ENCODE results near the gene KIAA2012. TPM values are rescaled to one million over a fixed set of nuclear protein-coding genes. Genes with fewer than 3 reads are reported as not detected.

KIAA2012 gene
- total and polyA plus RNA-seq, 2 of the 4 experiments (the other 2 are of a cell fraction): under 0.01 to 0.09 TPM

DNA sequence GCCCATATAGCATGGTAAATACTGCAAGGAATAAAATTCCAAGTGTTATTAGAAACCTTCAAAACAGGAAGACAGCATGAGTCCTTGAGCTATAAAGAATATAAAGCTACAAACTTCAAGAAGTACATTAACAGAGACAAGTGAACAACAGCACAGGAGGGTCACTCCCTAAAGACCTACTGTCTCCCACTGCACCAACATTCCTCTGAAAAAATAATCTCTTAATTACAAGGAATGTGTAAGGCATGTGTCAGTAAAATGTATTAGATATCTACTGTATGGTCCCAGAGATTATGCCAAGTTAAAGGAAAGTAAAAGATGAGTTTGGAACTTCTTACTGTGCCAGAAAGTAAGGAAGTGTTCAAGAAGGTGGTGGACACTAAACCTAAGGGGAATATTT, 135.5 kb downstream of the KIAA2012 start:
- Histone ChIP-seq H2BK5ac (ENCODE audit: low read depth, low read length, poor library complexity, severe bottlenecking) (no peak overlapping the region), H2AFZ (replicated peaks; ENCODE audit: low read length, poor library complexity) (no peak overlapping the region), H3K36me3 (ENCODE audit: control insufficient read depth, insufficient read depth, low read length) (peaks cover 26% of the 10 kb centered on the region), H3K79me1 (ENCODE audit: low read depth in 1 of 2, low read length in 2 of 2) (peaks cover 7 to 20% of the 10 kb centered on the region in 2 experiments; a peak in 3 of 4 replicates), H2BK120ac (ENCODE audit: low read depth, low read length) (no peak overlapping the region), H3K56ac (ENCODE audit: extremely low read depth, insufficient read depth, low read length) (no peak overlapping the region), H3K23ac (ENCODE audit: low read depth, low read length) (no peak overlapping the region), H4K91ac (ENCODE audit: insufficient read depth, low read depth, low read length) (no peak overlapping the region), H2AK9ac (replicated peaks; ENCODE audit: low read depth, low read length, poor library complexity) (no peak overlapping the region), H3K4me2 (ENCODE audit: low read depth, low read length) (no peak overlapping the region), H3K18ac (ENCODE audit: low read depth, low read length) (no peak overlapping the region), H3K4me3 (ENCODE audit: insufficient read depth, low read depth, low read length) (no peak overlapping the region), H3K4me1 (ENCODE audit: control insufficient read depth, insufficient read depth, low read length) (no peaks in the 10 kb centered on the region), H4K20me1 (ENCODE audit: insufficient read depth, low read length) (peaks cover 3% of the 10 kb centered on the region; the same call in 1 of the 2 replicates), H3K4ac (ENCODE audit: low read depth, low read length) (no peak overlapping the region), H3K27me3 (ENCODE audit: control insufficient read depth, insufficient read depth, low read length) (no peaks in the 10 kb centered on the region), H4K8ac (ENCODE audit: low read depth in 2 of 2, low read length in 2 of 2) (no peak overlapping the region), H3K9ac (ENCODE audit: low read depth, low read length) (no peak overlapping the region), H4K5ac (ENCODE audit: low read depth, low read length) (no peak overlapping the region), H2BK20ac (ENCODE audit: low read depth, low read length) (no peak overlapping the region), H2BK15ac (ENCODE audit: low read depth, low read length) (no peak overlapping the region), H3K27ac (ENCODE audit: insufficient read depth, low read length) (no peak overlapping the region), H3K9me1 (ENCODE audit: insufficient read depth, low read length) (no peaks in the 10 kb centered on the region), H3K9me3 (ENCODE audit: control insufficient read depth, insufficient read depth, low read length) (no peaks in the 10 kb centered on the region), H2AK5ac (ENCODE audit: low read depth, low read length) (no peak overlapping the region), H3K14ac (replicated peaks; ENCODE audit: low read depth, low read length) (no peak overlapping the region)
- intact Hi-C loops (cut with micrococcal nuclease): no loop called here
- TF ChIP-seq RCOR1 (IDR thresholded peaks at IDR 0.05; ENCODE audit: insufficient replicate concordance, low read length) (no peak), BHLHE40 (IDR thresholded peaks at IDR 0.05; ENCODE audit: low read depth, low read length) (no peak), RFX5 (IDR thresholded peaks at IDR 0.05; ENCODE audit: low read depth, low read length) (no peak), FOS (IDR thresholded peaks at IDR 0.05; ENCODE audit: low read depth, low read length) (no peak), MXI1 (IDR thresholded peaks at IDR 0.05; ENCODE audit: borderline replicate concordance, low read depth, low read length) (no peak), MAZ (IDR thresholded peaks at IDR 0.05; ENCODE audit: borderline replicate concordance, low read depth, low read length) (no peak), CHD1 (IDR thresholded peaks at IDR 0.05; ENCODE audit: low read depth, low read length) (no peak), NFE2L2 (IDR thresholded peaks at IDR 0.05; ENCODE audit: low read depth, low read length) (no peak), MAFK (IDR thresholded peaks at IDR 0.05; ENCODE audit: low read depth, low read length) (no peak), SMC3 (IDR thresholded peaks at IDR 0.05; ENCODE audit: low read depth, low read length) (no peak), POLR2A (IDR thresholded peaks at IDR 0.05; ENCODE audit: low read depth, low read length) (no peak), RAD21 (IDR thresholded peaks at IDR 0.05; ENCODE audit: low read length) (no peak)
- TF ChIP-seq, protein P1, sequence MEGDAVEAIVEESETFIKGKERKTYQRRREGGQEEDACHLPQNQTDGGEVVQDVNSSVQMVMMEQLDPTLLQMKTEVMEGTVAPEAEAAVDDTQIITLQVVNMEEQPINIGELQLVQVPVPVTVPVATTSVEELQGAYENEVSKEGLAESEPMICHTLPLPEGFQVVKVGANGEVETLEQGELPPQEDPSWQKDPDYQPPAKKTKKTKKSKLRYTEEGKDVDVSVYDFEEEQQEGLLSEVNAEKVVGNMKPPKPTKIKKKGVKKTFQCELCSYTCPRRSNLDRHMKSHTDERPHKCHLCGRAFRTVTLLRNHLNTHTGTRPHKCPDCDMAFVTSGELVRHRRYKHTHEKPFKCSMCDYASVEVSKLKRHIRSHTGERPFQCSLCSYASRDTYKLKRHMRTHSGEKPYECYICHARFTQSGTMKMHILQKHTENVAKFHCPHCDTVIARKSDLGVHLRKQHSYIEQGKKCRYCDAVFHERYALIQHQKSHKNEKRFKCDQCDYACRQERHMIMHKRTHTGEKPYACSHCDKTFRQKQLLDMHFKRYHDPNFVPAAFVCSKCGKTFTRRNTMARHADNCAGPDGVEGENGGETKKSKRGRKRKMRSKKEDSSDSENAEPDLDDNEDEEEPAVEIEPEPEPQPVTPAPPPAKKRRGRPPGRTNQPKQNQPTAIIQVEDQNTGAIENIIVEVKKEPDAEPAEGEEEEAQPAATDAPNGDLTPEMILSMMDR (conservative IDR thresholded peaks at IDR 0.05; ENCODE audit: low read depth, low read length): no peak
- TF ChIP-seq, protein P2, sequence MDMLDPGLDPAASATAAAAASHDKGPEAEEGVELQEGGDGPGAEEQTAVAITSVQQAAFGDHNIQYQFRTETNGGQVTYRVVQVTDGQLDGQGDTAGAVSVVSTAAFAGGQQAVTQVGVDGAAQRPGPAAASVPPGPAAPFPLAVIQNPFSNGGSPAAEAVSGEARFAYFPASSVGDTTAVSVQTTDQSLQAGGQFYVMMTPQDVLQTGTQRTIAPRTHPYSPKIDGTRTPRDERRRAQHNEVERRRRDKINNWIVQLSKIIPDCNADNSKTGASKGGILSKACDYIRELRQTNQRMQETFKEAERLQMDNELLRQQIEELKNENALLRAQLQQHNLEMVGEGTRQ (IDR thresholded peaks at IDR 0.05; ENCODE audit: low read depth, low read length): no peak
- TF ChIP-seq, protein P3, sequence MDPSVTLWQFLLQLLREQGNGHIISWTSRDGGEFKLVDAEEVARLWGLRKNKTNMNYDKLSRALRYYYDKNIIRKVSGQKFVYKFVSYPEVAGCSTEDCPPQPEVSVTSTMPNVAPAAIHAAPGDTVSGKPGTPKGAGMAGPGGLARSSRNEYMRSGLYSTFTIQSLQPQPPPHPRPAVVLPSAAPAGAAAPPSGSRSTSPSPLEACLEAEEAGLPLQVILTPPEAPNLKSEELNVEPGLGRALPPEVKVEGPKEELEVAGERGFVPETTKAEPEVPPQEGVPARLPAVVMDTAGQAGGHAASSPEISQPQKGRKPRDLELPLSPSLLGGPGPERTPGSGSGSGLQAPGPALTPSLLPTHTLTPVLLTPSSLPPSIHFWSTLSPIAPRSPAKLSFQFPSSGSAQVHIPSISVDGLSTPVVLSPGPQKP (IDR thresholded peaks at IDR 0.05; ENCODE audit: borderline replicate concordance, low read depth, low read length): no peak
- ChIA-PET POLR2A (ENCODE audit: unreplicated experiment) (no interaction called here), CTCF (interaction anchor here (0.6 kb wide), 1 partner anchor 440 kb away, joined by 3 read pairs; no protein-coding TSS in a partner anchor)
- no TSS peak for BruUV-seq (replicated peaks)
- dilution Hi-C loops (cut with HindIII; ENCODE audit: low sequenced_read_pairs, unreplicated experiment): no loop called here
- in situ Hi-C loops (cut with MboI; ENCODE audit: low sequenced_read_pairs): no loop called here
- DNase-seq: no peak
- no peak for ATAC-seq (ENCODE audit: low read depth)

All from IMR-90 (cell line).